ENCODE results near the gene TMOD3.
"Not testable (repeated sequence)": the region's sequence is repeated elsewhere in the genome, so short reads cannot be mapped to it uniquely, and the experiment has no call there.

The TMOD3 gene

DNA sequence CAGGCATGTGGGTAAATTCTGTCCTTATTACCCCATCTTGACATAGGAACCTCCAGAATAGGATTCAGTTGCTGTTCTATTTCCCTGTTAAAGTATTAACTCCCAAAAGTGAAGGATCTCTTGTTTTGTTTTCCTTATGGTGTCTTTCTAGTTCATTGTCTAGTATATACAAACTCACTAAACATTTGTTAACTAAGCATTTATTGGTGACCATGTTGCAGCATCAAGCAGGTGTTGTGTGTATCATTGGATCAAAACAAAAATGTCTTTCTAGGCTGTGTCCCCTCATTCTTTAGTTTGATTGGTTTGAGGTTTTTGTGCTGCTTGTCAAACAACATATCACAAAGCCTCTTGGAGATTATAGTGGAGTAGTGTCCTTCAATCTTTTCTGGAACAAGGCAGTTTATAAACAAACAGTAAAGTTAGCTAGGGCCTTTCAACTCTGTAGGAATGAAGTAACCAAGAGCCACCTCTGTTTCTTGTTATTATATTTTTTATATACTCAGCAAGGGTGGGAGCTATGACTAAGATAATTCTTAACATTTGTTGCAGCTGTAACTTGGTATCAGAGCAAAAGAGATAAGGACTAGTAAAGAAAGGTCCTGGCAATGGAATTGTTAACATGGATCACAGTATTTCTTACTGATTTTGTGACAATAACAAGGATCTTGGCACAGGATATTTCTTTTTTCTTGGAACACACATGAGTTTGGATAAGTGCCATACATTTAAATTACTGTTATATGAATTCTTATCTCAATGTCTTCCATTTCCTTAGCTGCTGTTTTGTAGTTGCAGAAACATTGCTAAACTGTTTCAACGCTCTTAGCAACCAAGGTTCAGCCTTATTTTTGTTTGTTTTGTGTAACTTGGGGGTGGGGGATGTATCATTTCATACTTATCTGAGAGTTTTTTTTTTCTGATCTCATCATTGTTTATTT, 49.3 kb downstream of the TMOD3 start:
- Histone ChIP-seq H3K36me3 (ENCODE audit: control insufficient read depth, insufficient read depth, low read length) (no peaks in the 10 kb centered on the region; the same call in none of the 2 replicates), H3K4me3 (replicated peaks; ENCODE audit: low read depth, low read length) (no peak overlapping the region), H3K27me3 (replicated peaks; ENCODE audit: control insufficient read depth, insufficient read depth, low read length) (no peaks in the 10 kb centered on the region)
- TF ChIP-seq, protein P1, sequence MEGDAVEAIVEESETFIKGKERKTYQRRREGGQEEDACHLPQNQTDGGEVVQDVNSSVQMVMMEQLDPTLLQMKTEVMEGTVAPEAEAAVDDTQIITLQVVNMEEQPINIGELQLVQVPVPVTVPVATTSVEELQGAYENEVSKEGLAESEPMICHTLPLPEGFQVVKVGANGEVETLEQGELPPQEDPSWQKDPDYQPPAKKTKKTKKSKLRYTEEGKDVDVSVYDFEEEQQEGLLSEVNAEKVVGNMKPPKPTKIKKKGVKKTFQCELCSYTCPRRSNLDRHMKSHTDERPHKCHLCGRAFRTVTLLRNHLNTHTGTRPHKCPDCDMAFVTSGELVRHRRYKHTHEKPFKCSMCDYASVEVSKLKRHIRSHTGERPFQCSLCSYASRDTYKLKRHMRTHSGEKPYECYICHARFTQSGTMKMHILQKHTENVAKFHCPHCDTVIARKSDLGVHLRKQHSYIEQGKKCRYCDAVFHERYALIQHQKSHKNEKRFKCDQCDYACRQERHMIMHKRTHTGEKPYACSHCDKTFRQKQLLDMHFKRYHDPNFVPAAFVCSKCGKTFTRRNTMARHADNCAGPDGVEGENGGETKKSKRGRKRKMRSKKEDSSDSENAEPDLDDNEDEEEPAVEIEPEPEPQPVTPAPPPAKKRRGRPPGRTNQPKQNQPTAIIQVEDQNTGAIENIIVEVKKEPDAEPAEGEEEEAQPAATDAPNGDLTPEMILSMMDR (IDR thresholded peaks at IDR 0.05; ENCODE audit: insufficient read depth, low read length, poor library complexity, severe bottlenecking), result no peak
- DNase-seq (ENCODE audit: extremely low read depth, insufficient read length), result no peak

DNA sequence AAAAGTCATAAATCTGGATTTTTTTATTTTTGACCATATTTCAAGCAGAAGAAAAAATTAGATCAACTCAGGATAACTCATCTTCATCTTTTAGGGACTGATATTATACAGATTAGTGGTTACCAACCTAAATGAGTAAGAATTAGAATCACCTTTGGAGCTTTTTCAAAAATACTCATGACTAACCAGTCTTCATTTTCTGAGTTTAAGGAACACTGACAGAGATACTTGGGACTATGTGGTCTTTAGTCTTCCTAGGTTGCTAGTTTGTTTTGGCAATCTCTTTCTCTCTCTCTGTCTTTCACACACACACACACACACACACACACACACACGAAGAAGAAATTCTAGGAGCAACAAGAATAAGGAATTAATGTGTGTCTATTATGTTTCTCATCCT, 50.1 kb downstream of the TMOD3 start:
- H3K4me3 ChIP-seq (replicated peaks; ENCODE audit: low read depth, low read length), result no peak overlapping the region
- no peak for DNase-seq (ENCODE audit: extremely low read depth, insufficient read length)
- TF ChIP-seq, protein P1 (IDR thresholded peaks at IDR 0.05; ENCODE audit: insufficient read depth, low read length, poor library complexity, severe bottlenecking), result no peak
- H3K36me3 ChIP-seq (ENCODE audit: control insufficient read depth, insufficient read depth, low read length), result no peaks in the 10 kb centered on the region; the same call in none of the 2 replicates
- no peaks in the 10 kb centered on the region for H3K27me3 ChIP-seq (replicated peaks; ENCODE audit: control insufficient read depth, insufficient read depth, low read length)

DNA sequence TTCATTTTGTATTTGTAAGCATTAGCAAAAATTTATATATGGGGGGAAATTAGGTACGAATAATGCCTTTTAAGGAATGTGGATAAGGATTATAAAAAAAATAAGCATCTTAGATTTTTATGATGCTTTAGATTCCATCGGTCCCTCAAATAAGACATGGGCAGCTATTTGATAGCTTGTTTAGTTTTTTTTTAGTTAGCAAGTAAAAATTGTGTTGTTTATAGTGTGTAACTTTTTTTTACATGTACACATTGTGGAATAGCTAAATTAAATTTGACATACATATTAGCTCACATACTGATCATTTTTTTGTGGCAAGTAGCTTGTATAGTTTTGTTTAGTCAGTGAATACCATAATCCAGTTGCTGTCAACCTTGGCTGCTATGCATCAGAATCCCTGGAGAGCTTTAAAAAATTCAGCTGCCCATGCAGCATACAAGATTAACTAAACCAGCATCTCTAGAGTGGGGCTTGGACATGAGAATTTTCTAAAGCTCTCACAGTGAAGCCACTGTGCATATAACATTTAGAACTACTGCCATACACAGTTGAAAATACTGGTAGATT, 53.9 kb downstream of the TMOD3 start:
- Histone ChIP-seq H3K27me3 (replicated peaks; ENCODE audit: control insufficient read depth, insufficient read depth, low read length) (no peaks in the 10 kb centered on the region), H3K36me3 (ENCODE audit: control insufficient read depth, insufficient read depth, low read length) (peaks cover 2% of the 10 kb centered on the region), H3K4me3 (replicated peaks; ENCODE audit: low read depth, low read length) (no peak overlapping the region)
- DNase-seq (ENCODE audit: extremely low read depth, insufficient read length), result no peak
- TF ChIP-seq, protein P1 (IDR thresholded peaks at IDR 0.05; ENCODE audit: insufficient read depth, low read length, poor library complexity, severe bottlenecking), result no peak

DNA sequence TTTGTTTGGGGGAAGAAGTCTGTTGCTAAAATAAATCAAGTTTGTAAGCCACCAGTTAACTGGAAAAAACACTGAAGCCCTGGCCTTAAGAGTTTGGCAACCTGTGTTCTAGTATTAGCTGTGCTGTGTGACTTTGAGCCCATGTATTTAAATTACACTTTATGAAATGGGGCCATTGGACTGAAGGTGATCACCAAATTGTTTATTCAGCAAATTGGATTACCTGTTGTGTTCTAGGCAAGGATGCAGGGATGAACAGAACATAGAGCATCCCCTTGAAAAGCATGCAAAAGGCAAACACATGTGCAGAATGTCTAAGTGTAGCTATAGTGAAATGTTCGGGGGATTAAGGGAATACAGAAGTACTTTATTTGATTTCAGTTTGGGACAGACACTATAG, 54.6 kb downstream of the TMOD3 start:
- TF ChIP-seq, protein P1 (IDR thresholded peaks at IDR 0.05; ENCODE audit: insufficient read depth, low read length, poor library complexity, severe bottlenecking), result no peak
- Histone ChIP-seq H3K36me3 (ENCODE audit: control insufficient read depth, insufficient read depth, low read length) (peaks cover 2% of the 10 kb centered on the region), H3K4me3 (replicated peaks; ENCODE audit: low read depth, low read length) (no peak overlapping the region), H3K27me3 (replicated peaks; ENCODE audit: control insufficient read depth, insufficient read depth, low read length) (no peaks in the 10 kb centered on the region)
- DNase-seq (ENCODE audit: extremely low read depth, insufficient read length), result no peak

DNA sequence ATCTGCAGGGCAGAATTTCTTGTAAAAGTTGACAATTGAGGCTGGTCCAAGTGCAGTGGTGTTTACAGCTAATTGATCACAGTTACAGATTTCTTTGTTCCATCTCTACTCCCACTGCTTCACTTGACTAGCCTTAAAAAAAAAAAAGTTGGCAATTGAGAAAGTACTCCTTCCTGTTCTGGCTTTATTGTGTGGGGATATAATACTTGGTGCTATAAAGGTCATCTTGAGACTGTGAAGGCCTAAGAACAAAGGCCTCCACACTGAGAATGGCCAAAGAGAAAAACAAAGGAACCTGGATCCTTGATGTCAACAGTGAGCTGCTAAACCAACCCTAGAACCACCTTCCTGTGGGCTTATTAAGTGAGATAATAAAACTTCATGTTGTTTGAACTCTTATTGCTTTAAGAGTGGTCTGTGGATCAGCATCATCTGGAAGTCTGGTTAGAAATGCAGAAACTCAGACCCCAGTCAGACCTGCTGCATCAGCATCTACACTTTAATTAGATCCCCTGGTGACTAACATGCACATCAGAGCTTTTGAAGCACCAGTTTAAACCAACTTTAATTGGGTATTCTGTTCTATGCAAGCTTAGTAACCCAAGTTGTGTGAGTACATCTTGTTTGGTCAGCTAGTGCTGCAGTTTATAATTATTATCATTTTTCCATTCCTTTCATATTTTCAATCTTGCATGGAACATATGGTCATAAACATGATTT, 55.2 kb downstream of the TMOD3 start:
- TF ChIP-seq, protein P1 (IDR thresholded peaks at IDR 0.05; ENCODE audit: insufficient read depth, low read length, poor library complexity, severe bottlenecking), result no peak
- Histone ChIP-seq H3K4me3 (replicated peaks; ENCODE audit: low read depth, low read length) (no peak overlapping the region), H3K36me3 (ENCODE audit: control insufficient read depth, insufficient read depth, low read length) (peaks cover 2% of the 10 kb centered on the region), H3K27me3 (replicated peaks; ENCODE audit: control insufficient read depth, insufficient read depth, low read length) (no peaks in the 10 kb centered on the region)
- no peak for DNase-seq (ENCODE audit: extremely low read depth, insufficient read length)

DNA sequence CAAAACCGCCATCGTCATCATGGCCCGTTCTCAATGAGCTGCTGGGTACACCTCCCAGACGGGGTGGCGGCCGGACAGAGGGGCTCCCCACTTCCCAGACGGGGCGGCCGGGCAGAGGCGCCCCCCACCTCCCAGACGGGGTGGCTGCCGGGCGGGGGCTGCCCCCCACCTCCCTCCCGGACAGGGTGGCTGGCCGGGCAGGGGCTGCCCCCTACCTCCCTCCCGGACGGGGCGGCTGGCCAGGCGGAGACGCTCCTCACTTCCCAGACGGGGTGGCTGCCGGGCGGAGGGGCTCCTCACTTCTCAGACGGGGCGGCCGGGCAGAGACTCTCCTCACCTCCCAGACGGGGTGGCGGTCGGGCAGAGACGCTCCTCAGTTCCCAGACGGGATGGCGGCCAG, 56.3 kb downstream of the TMOD3 start:
- not testable (repeated sequence) for H3K4me3 ChIP-seq (replicated peaks; ENCODE audit: low read depth, low read length); DNase-seq (ENCODE audit: extremely low read depth, insufficient read length); H3K36me3 ChIP-seq (ENCODE audit: control insufficient read depth, insufficient read depth, low read length); H3K27me3 ChIP-seq (replicated peaks; ENCODE audit: control insufficient read depth, insufficient read depth, low read length)
